Superior temporal gyrus (tissue), 1 donor: Measurements from ENCODE around the gene YIPF6.
"Not testable (repeated sequence)": the region's sequence is repeated elsewhere in the genome, so short reads cannot be mapped to it uniquely, and the experiment has no call there.

Experiments
- DNase-seq: peaks from one replicate; pipeline ENCODE4 v3.0.0-alpha.2; 2016; ENCODE audit errors: extremely low spot score

YIPF6 gene, protein sequence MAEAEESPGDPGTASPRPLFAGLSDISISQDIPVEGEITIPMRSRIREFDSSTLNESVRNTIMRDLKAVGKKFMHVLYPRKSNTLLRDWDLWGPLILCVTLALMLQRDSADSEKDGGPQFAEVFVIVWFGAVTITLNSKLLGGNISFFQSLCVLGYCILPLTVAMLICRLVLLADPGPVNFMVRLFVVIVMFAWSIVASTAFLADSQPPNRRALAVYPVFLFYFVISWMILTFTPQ

DNA sequence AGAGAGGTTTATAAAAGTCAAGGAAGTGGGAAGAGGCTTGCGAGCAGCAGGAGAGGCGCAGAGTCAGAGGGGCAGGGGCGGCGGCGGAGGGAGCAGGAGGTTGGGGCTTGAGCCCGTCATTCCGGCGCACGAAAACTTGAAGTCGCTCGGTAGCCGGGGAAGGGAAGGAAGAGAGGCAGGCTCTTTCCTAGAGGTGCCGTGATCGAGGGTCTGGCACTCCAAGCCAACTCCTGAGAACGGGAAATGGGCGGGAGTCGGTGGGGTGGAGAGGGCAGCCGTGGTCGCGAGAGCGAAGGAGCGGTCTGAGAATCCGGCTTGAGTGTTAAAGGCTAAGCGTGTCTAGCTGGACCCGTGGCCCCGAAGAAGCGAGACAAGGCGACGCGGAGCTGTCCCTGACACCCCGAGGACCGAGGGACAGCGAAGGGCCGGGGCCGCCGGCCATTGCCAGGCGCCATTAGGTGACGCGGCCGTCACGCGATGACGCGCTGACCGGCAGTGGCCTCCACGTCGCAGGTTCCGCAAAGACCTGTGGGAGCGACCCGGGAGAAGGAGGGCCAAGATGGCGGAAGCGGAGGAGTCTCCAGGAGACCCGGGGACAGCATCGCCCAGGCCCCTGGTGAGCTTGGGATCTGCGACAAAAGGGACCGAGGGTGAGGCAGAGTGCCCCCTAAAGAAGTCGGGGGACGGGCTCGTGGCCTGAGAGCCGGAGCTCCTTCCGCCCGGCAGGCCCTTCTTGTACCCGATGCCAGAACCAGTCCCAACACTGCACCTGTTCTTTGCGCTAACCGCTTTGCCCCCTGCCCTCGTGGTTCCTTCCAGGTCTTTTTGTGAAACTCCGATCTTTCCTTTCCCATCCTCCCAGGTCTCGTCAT, at the start of gene YIPF6:
YIPF6 (plus strand) TSS at position 544 of the 872 bp plus-strand sequence; CDS start at position 560, 16 bp downstream.
- DNase-seq = peak; percentile 78

DNA sequence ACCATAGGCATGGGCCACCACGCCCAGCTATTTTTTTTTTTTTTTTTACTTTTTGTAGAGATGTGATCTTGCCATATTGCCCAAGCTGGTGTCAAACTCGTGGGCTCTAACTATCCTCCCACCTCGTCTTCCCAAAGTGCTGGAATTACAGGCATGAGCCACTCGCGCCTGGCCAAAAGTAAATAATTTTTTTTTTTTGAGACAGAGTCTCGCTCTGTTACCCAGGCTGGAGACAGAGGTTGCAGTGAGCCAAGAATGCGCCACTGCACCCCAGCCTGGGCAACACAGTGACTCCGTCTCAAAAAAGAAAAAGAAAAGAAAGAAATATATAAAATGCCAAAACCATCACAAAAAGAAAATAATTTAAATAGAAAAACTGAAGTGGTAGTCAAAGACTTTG, 47.1 kb upstream of the YIPF6 start:
- no peak for DNase-seq

DNA sequence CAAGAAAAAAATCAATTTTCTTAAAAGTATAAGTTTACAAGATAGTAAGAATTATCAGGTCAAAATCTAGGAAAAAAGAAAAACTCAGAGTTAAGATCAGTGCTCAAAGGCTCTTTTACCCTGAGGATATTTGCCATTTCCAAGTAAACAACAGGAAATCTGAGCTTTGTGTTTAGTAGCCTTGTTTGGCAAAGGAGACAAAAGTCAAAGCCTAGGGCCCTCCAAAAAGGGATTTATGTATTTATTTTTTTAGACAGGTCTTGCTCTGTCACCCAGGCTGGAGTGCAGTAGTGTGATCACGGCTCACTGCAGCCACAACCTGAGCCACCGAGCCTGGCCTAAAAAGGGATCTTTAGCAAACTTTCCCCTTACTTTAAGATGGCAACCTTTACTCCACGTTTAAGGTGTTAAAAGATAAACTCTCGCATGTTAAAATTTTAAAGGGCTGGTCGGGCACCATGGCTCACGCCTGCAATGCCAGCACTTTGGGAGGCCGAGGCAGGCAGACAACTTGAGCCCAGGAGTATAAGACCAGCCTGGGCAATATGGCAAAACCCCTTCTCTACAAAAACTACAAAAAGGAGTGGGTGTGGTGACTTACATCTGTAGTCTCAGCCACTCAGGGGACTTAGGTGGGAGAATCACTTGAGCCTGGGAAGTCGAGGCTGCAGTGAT, 44.2 kb upstream of the YIPF6 start:
- no peak for DNase-seq

DNA sequence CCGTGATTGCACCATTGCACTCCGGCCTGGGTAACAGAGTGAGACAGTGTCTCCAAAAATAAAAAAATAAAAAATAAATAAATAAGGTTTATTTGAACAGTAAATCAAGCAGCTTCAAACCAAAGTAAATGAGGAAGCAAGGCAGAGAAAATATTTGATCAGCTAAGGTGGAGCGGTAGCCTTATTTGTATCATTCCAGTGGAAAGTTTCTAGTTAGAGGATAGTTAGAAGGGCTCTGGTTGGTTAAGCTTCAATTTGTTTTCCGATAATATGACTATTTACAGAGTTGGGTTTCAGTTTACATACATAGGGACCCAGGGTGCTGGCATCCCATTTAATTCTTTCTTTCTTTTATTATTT, 43.7 kb upstream of the YIPF6 start:
- DNase-seq = no peak

DNA sequence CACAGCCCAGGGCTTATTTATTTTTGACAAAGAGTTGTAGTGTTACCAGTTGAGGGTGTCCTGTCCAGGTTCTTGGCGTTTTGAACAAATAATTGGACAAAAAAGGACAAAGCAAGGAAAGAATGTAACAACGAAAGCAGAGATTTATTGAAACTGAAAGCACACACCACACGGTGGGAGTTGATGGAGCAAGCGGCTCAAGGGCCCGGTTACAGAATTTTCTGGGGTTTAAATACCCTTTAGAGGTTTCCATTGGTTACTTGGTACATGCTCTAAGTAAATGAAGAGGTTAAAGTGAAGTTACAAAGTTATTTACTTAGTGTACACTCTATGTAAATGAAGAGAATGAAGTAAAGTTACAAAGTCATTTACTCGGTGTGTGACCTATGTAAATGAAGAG, 37.8 kb upstream of the YIPF6 start:
- no peak for DNase-seq

DNA sequence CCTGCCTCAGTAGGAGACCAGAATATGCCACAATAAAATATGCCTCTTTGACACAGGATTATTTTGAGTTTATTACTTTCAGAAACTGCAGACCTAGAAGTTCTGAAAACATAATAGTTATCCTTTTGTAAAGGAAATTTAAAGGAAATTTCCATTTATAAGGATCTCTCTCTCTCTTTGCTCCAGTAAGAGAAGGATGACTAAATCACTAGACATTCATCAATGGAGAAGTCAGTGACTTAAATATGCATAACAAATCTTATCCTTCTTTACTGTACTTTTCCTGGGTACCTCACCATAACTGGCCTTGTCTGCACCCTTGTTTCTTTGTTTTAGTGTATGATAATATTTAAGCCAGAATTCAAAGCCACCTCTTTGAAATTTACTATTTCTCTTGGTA, 37.3 kb upstream of the YIPF6 start:
- DNase-seq = no peak

DNA sequence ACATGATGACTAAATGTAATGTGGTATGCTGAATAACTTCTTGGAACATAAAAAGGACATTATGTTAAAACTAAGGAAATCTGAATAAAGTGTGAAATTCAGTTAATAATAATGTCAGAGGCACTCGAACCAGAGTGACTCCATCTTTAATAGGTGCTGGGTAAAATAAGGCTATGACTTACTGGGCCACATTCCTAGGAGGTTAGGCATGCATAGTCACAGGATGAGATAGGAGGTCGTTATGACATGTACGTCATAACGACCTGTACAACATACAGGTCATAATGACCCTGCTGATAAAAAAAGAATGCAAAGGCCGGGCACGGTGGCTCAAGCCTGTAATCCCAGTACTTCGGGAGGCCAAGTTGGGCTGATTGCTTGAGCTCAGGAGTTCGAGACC, 36.7 kb upstream of the YIPF6 start:
- DNase-seq = no peak

DNA sequence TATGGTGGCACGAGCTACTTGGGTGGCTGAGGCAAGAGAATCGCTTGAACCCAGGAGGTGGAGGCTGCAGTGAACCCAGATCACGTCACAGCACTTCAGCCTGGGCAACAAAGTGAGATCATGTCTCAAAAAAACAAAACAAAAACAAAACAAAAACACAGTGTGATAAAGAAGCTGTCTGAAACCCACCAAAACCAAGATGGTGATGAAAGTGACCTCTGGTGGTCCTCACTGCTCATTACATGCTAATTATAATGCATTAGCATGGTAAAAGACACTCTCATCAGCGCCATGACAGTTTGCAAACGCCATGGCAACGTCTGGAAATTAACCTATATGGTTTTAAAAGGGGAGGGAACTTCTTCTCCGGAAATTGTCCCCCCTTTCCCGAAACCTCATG, 36.2 kb upstream of the YIPF6 start:
- DNase-seq = peak; percentile 58

DNA sequence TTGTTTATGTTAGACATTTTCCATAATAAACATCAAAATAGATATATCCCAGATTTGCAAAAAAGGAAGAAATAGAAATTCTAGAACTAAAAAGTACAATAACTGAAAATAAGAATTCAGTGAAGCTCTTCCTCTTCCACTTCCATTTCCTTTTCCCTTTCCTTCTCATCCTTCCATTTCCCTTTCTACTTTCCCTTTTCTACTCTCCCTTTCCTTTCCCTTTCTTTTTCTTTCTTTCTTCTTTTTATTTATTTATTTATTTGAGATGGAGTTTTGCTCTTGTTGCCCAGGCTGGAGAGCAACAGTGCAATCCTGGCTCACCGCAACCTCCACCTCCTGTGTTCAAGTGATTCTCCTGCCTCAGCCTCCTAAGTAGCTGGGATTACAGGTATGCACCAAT, 35.0 kb upstream of the YIPF6 start:
- DNase-seq = no peak

DNA sequence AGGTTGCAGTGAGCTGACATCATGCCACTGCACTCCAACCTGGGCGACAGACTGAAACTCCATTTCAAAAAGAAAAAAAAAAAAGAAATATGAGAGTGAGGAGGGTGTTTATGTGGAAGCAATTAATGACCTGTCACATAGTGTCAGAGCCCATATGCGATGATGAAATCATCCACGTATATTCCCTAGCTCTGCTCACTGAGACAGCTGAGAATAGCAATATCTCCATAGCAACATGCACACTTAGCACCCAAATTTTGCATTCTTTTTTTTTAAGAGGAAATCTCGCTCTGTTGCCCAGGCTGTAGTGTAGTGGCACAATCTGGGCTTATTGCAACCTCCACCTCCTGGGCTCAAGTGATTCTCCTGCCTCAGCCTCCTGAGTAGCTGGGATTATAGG, 34.1 kb upstream of the YIPF6 start:
- DNase-seq = no peak

DNA sequence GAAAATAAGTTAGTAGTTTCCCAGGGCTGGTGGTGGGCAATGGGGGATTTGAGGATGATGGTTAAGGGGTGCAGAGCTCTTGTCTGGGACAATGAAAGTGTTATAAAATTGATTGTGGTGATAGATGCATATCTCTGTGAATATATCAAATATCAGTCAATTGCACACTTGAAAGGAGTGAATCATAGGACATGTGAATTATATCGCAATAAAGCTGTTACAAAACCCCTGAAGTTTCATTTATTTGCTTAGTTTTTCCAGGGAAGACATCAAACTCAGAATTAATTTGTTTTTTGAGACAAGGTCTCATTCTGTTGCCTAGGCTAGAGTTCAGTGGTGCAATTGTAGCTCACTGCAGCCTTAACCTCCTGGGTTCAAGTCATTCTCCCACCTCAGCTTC, 17.9 kb upstream of the YIPF6 start:
- no peak for DNase-seq

DNA sequence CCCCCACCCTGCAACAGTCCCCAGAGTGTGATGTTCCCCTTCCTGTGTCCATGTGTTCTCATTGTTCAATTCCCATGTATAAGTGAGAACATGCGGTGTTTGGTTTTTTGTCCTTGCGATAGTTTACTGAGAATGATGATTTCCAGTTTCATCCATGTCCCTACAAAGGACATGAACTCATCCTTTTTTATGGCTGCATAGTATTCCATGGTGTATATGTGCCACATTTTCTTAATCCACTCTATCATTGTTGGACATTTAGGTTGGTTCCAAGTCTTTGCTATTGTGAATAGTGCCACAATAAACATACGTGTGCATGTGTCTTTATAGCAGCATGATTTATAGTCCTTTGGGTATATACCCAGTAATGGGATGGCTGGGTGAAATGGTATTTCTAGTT, 12.7 kb upstream of the YIPF6 start:
- not testable (repeated sequence) for DNase-seq

DNA sequence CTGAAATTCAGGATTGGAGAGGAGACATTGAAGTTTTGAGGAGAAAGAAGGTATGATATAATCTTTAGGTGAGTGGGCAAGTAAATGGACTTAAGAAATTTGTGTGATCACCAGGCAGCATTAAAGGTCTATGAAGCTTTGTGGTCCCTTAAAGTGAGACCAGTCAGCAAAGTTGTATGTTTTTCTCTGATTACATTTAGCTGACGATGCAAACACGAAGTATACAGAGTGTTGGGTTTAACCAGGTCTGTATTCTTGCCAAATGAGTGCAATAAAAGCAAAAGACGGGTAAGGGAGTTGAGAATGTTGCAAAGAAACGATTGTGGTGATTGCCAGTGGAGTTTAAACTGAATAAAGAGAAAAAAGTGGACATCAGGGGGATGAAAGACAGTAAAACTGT, 11.6 kb upstream of the YIPF6 start:
- no peak for DNase-seq

DNA sequence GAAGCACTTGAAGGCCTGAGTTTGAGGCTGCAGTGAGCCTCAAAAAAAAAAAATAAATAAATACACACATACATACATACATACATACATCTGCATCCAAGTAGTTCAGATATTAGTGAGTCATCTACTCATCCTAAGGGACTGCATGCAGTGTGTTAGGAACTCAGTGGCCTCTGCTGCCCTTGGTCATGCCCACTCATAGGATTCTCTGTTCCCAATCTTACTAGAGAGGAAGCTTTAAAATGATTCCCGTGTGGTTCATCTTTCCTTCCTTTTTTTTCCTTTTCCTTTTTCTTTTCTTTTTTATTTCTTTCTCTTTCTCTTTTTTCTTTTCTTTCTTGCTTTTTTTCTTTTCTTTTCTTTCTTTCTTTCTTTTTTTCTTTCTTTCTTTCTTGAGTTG, 10.9 kb upstream of the YIPF6 start:
- DNase-seq = no peak

DNA sequence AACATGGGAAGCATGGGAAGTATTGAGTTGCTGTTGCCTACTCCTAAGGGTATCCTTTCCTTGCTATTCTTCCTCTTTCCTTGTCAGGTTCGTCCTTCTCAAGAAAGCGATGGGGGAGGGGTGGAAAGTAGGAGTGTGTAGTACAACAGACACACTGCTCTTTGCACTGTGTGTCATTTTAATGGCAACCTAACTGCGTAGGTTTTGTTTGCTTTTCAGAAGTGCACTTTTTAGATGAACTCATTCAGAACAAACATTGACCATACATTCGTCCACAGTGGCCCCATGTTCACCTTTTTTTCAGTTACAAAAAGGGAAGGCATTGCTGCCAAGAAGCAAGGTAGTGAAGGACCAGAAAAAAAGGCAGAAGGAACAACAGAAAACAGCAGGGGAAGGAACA, 10.2 kb upstream of the YIPF6 start:
- no peak for DNase-seq

DNA sequence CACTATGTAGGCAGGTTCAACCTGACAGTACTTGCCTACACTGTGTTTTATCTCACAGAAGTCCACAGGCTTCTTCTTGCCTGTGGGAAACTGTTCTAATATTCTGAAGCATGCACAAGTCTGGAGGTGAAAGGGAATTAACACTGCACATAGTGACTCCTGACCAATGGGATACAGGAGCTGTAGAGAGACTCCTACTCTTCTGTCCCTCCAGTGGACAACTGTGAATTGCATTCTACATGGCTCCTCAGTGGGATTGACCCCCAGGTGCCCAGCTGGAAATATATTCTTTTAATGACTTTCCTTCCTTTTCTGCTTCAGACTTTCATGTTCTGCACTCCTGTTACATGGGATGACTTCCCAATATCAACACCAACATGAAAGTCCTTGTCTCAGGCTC, 8.2 kb upstream of the YIPF6 start:
- DNase-seq = no peak

DNA sequence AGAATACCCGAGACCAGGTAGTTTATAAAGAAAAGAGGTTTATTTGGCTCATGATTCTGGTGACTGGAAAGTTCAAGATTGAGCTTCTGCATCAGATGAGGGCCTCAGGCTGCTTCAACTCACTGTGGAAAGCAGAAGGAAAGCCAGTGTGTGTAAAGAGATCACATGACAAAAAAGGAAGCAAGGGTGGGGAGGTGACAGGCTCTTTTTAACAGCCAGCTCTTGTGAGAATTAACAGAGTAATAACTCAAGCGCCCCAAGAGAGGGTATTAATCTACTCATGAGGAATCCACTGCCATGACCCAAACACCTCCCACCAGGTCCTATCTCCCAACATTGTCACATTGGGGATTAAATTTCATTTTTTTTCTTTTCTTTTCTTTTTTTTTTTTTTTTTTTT, 6.3 kb upstream of the YIPF6 start:
- DNase-seq = no peak

DNA sequence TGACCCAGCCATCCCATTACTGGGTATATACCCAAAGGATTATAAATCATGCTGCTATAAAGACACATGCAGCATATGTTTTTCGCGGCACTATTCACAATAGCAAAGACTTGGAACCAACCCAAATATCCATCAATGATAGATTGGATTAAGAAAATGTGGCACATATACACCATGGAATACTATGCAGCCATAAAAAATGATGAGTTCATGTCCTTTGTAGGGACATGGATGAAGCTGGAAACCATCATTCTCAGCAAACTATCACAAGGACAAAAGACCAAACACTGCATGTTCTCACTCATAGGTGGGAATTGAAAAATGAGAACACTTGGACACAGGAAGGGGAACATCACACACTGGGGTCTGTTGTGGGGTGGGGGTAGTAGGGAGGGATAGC, 5.1 kb upstream of the YIPF6 start:
- DNase-seq = not testable (repeated sequence)

DNA sequence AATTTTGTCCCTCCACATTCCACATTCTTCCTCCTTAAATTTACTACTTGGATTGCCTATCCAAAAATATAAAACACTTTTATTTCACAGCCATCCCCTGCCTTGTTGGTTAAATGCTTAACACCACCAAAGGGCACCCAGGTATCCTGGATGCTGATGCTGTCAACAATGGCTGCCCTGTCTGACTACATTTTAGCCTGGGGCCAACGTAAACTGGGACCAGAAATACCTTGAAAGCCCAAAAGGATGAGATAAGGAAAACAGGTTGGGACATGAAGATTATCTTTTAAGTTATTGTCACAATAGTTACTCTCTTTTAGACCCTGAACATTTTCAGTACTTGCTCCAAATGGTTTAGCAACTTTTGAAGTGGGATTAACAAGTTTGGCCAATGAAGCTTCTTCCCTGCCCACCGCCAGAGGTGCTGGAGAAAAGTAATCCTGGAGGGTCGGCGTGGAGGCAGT, 775 bp upstream of the YIPF6 start:
- peak; percentile 15 for DNase-seq

DNA sequence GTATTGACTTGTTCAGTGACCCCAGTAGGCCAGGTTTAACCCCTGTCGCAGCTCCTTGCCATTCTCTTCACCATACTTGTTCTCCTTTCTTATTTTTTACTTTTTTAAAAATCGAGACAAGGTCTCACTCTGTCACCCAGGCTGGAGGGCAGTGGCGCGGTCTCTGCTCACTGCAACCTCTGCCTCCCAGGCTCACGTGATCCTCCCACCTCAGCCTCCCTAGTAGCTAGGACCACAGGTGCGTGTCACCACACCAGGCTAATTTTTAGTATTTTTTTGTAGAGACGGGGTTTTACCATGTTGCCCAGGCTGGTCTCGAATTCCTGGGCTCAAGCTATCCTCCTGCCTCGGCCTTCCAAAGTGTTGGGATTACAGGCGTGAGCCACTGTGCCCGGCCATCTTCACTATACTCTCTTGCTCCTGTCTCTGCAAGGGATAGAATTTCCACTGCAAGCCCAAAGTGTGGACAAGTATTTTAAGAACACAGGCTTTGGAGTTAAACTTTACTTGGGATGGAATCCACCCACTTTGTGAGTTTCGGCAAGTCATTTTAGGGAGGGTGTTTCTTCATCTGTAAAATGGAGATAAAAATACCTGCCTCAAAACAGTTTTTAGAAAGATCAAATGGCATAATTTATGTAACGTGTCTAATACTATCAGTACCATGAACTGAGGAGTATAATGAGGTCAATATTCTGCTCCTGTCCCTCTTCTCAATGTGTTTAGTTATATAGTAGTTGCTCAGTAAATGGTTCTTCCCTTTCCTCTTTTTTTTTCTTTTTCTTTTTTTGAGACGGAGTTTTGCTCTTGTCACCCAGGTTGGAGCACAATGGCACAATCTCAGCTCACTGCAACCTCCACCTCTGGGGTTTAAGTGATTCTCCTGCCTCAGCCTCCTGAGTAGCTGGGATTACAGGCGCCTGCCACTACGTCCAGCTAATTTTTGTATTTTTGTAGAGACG, 973 bp downstream of the YIPF6 start:
- no peak for DNase-seq

DNA sequence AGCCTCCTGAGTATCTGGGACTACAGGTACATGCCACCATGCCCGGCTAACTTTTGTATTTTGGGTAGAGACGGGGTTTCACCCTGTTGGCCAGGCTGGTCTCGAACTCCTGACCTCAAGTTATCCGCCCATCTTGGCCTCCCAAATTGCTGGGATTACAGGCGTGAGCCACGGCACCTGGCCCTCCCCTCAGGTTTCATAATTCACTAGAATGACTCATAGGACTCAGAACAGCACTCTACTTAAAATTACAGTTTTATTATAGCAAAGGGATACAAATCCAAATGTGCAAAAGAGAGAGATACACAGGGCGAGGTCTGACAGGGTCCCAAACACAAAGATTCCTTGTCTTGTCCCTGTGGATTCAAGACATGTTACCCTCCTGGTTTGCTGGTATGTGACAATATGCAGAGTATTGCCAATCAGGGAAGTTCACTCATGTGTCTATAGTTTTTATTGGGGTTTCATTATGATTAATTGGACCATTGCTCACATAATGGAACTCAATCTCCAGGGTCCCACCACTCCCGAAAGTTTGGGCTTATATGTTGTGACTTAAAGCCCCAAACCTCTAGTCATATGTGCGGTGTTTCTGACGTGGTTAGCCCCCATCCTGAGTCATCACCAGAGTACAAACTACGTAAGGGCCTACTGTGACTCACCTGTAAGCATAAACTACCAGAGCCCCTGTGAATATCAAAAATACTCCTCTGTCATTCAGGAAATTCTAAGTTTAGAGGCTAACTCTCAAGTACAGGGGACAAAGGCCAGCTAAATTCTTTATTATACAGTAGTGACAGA, 5.2 kb downstream of the YIPF6 start:
- no peak for DNase-seq
